Fibroblast of skin of abdomen (primary cell): ENCODE measurements around the gene NEURL1.
A peak's percentile ranks its signal among the peaks of the same experiment; 100 is the strongest.
"Not testable (repeated sequence)": the region's sequence is repeated elsewhere in the genome, so short reads cannot be mapped to it uniquely, and the experiment has no call there.

Experiments
- DNase-seq: peaks from one replicate; pipeline ENCODE4 v3.0.0-alpha.2; 2013

The NEURL1 gene

DNA sequence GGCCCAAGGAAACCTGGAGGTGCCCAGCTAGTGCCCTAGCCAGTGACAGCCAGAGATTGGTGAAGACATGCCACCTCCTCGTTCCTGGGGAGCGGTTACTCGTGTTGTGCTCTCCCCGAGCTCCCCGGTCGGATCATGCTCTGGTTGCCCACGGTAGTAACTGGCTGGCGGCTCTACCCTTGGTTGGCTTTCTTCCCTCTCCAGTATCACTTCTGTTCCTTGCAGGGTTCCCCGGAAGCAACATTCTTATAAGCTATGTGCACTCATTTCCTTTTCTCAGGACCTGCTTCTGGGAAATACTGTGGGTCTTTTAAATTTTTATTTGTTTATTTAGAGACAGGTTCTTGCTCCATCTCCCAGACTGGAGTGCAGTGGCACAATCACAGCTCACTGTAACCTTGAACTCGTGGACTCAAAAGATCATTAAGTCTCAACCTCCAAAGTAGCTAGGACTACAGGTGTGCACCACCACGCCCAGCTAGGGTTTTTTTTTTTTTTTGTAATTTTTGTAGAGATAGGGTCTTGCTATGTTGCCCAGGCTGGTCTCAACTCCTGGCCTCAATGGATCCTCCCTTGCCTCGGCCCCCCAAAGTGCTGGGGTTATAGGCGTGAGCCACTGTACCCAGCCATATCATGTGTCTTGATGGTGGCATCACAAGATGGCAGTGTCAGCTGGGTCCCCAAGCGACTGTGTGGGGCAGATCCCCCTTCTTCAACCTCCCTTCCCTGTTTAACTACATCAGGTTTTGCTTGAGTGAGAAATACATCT lies 27.9 kb upstream of the NEURL1 start:
- DNase-seq: no peak

DNA sequence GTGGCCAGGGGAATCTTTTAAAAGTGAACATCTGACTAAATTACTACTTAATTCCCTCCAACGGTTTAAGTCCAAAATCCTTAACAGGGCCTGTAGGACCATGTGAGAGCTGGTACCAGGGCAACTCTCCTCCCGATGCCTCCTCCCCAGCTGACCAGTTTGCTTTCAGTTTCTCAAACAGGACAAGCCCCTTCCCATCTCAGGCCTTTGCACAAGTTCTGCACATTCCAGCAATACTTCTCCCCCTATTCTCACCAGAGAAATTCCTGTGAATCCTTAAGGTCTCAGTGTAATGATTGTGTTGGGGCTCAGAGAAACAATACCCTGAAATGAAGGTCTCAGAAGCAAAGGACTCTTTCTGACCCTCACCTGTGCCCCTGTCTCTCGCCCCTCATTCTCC lies 26.8 kb upstream of the NEURL1 start:
- peak; percentile 42 for DNase-seq

DNA sequence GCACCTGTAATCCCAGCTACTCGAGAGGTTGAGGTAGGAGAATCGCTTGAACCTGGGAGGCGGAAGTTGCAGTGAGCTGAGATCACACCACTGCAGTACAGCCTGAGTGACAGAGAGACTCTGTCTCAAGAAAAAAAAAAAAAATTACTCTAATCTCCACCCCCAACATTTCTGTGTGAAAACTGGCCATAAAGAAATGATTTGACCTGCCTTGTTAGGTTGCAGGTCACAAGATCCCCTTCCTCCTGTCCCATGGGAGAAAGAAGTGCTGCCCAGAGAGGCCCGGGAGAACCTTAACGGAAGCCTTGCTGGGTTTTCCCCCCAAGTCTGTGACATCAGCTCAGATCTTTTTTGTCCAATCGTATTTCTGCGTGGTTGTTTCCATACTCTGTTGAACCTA lies 26.1 kb upstream of the NEURL1 start:
- no peak for DNase-seq

DNA sequence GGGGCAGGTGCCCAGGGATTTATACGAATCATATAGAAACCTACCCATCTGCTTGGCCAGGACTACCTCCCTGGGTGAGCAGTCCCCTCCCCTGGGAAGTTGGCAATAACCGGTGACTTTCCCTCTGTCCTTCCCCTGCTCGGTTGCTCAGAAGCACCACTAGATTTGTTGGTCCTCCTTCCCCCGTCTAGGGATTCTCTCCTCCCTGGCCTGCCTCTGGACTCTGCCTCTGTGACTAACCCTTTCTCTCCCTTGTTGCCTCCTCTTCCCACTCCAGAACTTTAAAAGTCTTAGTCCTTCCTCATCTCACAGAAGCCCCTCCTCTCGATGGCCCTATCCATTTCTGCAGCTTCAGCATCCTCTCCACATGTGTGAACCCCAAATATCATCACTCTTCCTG lies 24.3 kb upstream of the NEURL1 start:
- DNase-seq: no peak

DNA sequence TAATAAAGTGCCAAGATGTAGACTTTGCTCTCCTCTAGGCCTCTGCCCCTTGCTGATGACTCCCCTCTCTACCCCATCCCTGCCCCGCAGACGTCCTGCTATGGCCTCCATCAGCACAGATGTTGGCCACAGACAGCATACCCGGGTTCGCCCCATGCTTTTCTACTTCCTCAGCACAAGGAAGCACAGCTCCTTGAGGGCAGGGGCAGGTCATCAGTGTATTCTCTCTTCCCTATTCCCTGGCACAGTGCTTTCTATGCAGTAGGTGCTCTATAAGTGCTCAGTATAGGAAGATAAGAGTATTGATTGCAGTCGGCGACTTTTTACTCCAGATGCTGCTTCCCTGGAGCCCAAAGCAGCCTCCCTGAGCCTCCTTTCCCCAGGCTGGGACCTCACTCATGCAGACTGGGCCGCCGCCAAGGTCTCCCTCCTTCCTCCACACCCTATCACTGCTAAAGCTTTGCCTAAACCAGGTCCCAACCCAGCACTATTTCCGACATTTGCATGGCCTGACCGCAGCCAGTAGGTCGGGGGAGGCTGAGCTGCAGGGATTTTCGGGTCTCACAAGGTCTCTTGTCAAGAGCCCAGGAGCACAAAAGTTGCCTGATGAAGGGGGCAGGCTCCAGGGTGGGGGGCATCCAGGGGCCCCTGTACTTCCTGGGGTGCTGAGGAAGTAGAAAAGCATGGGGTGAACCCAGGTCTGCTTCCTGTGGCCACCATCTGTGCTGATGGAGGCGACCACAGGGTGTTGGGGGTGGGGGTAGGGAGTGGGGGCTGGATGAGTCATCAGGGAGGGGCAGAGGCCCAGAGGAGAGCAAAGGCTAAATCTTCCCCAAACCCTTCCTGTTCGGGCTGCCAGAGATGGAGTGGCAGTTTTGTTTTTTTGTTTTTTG lies 22.5 kb upstream of the NEURL1 start:
- peak; percentile 40 for DNase-seq

DNA sequence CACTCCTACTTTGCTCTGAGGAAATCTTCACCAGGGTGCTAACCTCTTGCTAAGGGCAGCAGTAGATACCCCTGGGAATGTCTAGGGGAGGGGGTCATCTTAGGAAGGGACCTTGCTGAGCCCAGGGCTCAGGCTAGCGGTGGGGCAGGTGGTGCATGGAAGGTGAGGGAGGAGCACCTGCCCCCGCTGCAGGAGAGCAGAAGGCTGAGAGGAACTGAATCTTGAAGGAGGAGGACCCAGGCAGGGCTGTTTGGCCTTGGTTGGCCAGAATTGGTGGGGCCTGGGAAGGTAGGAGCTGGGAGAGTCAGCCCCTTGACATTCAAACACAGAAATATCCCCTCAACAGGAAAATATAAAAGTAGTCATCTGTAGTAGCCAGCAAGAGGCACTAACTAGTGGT lies 21.5 kb upstream of the NEURL1 start:
- DNase-seq: no peak

DNA sequence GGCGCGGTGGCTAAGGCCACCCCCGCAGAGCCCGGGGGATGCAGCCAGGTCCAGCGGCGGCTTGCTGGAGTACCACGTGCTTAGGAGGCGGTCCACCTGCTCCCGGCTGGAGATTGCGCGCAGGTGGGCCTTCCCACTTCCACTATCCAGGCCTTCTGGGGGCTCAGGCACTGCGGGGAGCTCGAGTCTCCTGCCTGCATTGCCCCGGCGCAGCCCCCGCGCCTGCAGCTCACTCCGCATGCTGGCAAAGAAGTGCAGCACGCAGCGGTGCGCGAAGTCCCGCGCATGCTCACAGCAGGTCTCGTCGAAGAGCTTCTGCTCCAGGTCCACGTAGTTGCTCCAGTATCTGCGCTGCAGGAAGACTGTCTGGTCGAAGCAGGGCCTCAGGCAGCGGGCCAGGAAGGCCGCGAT lies 20.2 kb upstream of the NEURL1 start:
- no peak for DNase-seq

DNA sequence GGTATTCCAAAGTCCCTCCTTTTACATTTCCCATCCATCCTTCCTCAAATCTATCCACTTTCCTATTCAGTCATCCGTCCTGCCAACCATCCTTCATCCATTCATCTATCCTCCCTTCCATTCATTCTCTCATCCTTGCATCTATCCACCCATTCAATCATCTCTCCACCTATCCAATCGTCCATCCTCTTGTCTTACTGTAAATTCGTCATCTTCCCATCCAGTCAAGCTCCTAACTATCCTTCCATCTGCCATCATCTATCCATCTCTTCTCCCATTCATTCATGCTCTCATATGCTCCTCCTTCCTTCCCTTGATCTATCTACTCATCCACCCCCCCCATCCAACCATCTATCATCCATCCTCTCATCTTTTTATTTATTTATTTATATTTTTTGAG lies 19.4 kb upstream of the NEURL1 start:
- no peak for DNase-seq

DNA sequence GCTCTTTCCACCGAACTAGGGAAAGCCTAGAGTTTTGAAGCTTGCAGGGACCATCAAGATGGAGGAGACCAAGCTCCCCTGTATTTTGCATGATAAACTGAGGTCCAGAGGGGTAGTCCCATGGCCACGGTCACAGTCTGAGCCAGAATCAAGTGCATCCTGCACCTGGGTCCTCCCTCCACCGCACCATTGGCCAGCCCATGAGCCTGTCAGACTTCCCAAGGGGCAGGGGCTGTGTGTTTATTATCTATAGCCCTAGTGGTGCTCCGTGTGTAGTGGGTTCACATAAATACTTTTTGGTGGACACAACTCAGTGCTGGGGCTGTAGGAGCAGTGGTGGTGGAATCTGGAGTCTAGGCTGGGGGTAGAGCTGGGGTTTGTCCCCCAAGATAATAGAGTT lies 18.1 kb upstream of the NEURL1 start:
- DNase-seq: no peak

DNA sequence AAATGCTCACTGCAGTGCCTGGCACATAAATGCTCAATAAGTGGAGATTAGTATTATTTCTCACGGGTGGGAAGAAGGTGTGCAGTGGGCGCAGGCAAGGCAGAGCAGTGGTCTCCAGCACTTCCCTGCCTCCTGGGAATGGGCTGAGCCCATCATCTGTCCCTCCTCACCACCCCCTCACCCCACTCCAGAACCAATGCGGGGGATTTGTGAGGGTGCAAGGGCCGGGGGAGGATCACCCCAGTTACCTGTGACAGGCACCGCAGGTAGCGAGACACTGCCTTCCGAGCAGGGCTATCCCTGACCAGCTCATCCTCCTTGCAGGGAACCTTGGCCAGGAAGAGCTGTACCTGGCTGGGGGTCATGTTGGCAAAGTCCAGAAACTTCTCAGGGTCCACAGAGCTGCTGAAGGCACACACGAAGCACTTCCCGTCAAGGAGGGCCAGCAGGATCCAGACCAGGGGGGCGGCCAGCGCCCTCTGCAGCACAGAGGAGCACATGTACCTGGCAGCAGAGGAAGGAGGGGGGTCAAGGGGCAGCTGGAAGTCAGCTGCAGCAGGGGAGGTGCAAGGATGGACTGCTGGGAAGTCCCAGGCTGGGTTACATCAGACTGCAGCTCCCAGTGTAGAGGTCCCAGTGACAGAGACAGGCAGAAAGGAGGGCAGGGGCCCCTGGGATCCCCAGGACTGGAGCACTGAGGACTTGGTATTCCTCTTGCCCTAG lies 17.3 kb upstream of the NEURL1 start:
- no peak for DNase-seq

DNA sequence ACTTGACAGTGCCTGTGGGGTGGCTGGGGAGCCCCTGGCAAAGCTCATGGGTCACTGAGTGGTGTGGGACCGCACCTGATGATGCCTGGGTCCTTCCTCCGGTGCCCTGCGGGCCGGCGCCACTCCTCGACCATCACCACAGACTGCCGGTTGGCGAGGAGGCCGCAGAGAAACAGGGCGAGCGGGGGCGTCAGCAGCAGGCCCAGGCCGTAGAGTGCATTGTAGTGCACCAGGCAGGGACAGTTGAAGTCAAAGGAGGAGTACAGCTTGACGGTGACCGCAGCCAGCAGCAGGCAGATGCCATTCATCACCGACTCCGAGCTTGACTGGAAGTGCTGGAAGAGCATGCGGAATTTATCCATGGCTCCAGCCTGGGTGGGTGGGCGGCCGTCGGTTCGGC lies 14.8 kb upstream of the NEURL1 start:
- DNase-seq: no peak

DNA sequence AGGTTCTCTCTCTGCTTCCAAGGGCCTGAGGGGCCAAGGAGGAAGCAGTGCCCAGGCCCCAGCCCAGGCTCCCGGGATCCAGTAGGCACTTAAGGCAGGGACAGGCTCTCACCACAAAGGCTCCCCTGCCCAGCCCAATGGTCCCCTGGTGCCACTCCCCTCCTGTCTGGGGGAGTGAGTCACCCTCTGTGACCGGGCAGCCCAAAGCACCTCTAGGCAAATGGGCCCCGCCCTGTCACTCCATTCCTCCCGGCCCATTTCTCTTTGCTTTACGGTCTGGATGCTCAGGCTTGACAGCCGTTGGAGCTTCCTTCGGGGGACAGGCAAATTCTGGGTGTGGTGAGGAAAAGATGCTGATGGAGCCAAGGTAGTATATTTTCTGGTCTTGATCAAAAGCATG lies 14.4 kb upstream of the NEURL1 start, which contains the start of gene CALHM3:
CALHM3 (minus strand) TSS at position 106 of the 400 bp plus-strand sequence. CDS start 208 bp downstream, outside the sequence.
- no peak for DNase-seq

DNA sequence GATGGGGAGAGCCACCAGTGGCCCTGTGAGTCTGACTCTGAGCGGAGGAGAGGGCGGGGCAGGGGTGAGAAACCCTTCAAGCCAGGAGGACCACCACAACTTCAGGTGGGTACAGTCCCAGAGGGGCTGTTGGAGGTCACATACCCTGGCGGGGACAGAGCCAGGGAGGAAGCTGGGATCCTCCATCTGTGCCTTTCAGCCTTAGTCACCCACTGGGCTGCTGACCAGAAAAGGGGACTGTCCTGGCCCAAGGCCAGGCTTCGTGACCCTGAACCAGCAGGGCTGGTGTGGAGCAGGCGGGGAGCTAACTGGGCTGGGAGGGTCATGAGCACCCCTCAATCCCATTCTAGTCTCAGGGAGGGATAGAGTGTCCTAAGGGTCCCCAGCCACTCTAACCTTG lies 13.0 kb upstream of the NEURL1 start:
- DNase-seq: no peak

DNA sequence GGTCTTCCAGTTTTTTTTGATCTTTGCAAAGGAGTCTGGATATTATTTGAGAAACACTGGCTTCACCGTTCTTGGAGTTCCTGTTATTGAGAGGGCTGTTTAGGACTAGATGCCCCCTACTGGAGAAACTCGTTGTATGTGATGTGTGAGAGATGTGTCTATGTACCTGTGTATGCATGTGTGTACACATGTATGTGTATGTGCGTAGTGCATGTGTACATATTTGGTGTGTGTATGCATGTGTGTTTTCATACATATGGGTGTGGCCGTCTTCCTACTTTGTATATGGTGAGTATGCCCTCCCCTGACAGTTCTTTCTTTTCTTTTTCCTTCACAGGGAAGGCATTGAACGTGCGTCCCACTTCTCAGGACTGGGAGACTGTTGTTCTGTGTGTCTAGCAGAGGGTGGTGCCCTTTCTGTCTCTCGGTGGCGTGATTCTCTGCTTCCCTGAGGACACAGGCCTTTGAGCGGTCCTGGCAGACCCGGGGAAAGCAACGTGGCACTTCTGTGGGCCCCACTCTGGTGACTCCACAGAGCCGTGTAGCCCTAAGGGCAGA lies 11.5 kb upstream of the NEURL1 start:
- peak; percentile 60 for DNase-seq

DNA sequence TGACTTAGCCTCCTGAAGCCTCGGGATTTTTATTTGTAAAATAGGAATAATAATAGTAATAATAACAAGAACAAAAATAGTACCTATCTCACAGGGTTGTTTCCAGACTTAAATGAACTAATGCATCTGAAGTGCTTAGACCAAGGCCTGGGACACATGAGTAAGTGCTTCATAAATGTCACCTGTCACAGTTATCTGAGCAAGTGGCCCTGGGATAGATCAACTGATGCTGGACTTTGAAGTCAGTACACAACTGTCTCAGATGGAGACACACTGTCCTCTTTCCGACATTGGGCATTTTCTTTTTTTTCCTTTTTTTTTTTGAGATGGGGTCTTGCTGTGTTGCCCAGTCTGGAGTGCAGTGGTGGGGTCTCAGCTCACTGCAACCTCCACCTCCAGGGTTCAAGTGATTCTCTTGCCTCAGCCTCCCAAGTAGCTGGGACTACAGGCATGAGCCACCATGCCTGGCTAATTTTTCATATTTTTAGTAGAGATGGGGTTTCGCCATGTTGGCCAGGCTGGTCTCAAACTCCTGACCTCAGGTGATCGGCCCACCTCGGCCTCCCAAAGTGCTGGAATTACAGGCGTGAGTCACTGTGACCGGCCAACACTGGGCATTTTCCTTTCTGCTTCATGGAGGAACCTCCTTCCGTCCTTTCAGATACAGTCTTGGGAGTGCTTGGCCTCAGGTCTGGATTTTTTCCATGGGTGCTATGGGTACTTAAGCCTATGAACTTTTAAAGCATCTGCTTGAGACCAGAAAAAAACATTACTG lies 6.7 kb upstream of the NEURL1 start:
- DNase-seq: not testable (repeated sequence)

DNA sequence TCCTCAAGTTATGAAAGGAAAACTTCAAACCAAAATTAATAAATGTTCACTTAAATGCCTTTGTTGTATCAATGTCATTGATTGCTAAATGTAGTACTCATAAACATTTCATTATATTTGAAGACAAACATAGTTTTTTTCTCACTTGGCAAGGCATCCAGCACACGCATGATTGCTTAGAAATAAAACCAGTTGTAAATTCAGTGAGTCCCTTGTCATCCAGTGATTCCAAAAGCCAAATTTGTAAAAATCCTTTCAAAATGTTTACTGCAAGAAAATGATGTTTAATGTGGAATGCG lies 6.1 kb upstream of the NEURL1 start:
- DNase-seq: no peak

DNA sequence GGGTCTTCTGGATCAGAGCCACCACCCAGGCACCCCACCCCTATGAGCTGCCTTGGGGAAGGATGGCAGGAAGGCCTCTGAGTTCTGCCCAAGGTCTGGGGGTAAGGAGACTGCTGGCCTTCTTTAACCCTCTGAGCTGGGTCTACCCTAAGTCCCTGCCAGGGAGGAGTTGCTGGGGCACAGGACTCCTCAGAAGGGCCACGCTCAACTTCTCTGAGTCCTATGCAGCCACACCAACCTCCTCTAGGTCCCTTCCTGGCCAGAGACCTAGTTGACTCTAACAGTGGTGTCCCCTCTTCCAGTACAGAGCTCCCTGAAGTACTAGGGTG lies 2.6 kb upstream of the NEURL1 start:
- no peak for DNase-seq

DNA sequence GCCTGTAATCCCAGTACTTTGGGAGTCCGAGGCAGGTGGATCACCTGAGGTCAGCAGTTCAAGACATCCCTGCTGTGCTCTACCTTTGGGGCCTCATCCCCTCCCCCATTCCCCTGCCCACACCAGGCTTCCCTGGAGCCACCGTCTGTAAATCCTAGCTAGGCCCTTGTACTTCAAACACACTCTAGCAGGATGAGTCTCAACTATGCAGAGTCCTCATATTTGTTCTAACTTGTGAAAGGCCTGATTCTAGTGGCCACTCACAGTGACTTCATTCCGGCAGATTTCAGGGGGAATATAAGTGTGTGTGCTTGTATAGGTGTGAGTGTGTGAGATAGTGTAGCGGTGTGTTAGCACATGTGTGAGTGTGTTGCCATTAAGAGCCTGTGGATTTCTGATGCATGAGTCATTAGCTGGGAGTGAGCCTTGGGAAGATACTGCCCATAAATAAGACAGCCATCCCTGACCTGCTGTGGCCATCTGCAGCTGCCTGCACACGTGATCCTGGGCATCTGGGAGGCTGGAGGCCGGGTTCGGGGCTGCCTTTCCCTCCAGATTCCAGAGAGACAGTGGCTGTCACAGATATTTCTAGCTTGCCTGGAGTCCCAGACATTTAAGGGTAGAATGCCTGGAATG lies 1.7 kb upstream of the NEURL1 start:
- DNase-seq: peak; percentile 96

DNA sequence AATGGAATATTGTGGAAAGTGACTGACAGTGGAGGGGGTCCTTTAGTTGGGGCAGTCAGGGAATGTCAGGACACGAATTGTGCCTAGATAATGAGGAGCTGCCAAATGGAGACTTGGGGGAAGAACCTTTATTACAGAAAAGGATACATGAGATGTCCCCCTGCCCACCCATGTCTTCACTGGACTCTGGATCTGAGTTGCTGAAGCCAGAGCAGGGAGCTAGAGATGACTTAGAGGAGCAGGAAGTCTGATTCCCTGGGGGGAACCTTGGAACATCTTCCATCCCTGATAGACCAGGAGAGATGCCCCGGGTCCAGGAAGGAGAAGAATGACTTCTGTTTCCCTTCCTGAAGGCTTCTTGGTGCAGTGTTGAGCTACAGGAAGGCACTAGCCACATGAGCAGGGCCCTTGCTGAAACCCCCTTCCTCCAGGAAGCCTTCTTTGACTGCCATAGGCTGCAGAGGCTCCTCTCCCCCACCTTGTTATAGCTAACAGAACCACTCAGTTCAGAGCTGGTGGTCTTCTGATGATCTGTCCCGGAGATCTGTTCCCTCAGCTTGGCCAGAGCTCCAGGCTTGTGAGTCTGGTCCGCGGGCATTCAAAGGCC lies 747 bp upstream of the NEURL1 start:
- no peak for DNase-seq

DNA sequence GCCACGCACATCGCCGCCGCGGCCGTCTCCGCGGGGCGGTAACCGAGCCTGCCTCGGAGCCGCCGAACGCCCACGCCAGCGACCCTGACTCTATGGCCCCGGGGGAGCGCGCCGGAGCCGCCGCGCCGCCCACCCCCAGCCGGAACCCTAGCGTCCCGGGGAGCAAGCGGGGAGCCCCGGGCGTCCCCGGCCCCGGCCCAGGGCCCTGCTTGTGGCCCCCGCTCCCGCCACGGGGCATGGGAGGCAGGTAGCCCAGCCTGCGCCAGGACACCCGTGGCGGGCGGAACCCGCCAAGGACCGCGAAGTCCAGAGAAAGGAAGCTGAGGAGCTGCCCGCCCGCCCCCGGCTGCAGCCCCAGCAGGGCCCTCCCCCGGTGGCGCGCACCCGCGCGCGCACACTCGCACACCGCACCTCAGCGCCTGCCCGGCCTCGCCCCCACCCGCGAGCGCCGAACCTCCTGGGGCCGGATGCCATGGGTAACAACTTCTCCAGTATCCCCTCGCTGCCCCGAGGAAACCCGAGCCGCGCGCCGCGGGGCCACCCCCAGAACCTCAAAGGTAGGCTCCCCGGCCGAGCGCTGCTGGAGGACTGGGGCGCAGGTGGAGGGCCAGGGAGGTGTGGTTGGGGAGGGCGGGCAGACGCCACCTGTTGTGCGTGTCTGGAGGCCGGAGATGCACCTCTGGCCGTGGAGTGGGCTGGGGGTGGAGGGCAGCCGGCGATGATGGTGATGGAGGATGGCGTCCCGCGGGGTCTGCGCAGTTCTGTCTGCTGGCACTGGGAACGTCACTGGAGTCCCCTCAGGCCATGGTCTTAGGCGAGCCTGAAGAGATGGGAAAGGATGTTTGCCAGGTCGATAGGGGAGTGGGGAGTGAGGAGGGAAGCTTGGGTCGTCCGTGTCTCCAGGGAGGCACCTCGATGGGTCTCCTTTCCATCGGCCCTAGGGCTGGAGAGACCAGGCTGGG lies 692 bp downstream of the NEURL1 start:
- DNase-seq: no peak
